ENCODE results near the gene ATP11C.
"Not testable (repeated sequence)": the region's sequence is repeated elsewhere in the genome, so short reads cannot be mapped to it uniquely, and the experiment has no call there.

Gene ATP11C

GRCh38 chrX:139844163-139844562 lies 88.7 kb downstream of the ATP11C start:
- Histone ChIP-seq H2BK120ac (ENCODE audit: insufficient read depth, low read length, poor library complexity) (no peak overlapping the region), H4K12ac (ENCODE audit: low read depth, low read length) (no peak overlapping the region), H3K18ac (ENCODE audit: low read length) (no peak overlapping the region), H4K8ac (ENCODE audit: low read depth, low read length) (no peak overlapping the region), H2BK5ac (ENCODE audit: low read depth, low read length, poor library complexity) (no peak overlapping the region), H3K14ac (ENCODE audit: low read length) (no peak overlapping the region), H3K4ac (ENCODE audit: low read depth, low read length) (no peak overlapping the region), H3K9ac (ENCODE audit: low read length) (no peak overlapping the region), H3K4me3 (ENCODE audit: low read depth, low read length) (no peak overlapping the region), H2AK5ac (ENCODE audit: low read length) (no peak overlapping the region), H3K27ac (ENCODE audit: low read depth, low read length) (no peak overlapping the region), H2AFZ (ENCODE audit: insufficient read depth, low read length, poor library complexity) (no peak overlapping the region), H3K4me2 (ENCODE audit: low read length) (no peak overlapping the region), H3K79me2 (ENCODE audit: control insufficient read depth, insufficient read depth, low read length, poor library complexity) (no peaks in the 10 kb centered on the region), H3K4me1 (ENCODE audit: control insufficient read depth in 1 of 2, insufficient read depth in 2 of 2, low read length in 2 of 2) (no peaks in the 10 kb centered on the region), H2BK12ac (ENCODE audit: low read length) (no peak overlapping the region), H4K91ac (ENCODE audit: low read depth, low read length) (no peak overlapping the region), H3K9me3 (ENCODE audit: insufficient read depth, low read depth, low read length) (no peaks in the 10 kb centered on the region), H3K27me3 (ENCODE audit: insufficient read depth, low read length) (no peaks in the 10 kb centered on the region), H3K79me1 (ENCODE audit: low read length) (no peaks in the 10 kb centered on the region), H3K23ac (ENCODE audit: low read length) (no peak overlapping the region), H3K36me3 (ENCODE audit: control insufficient read depth in 1 of 2, insufficient read depth in 2 of 2, low read length in 2 of 2) (no peaks in the 10 kb centered on the region)
- WGBS (ENCODE audit: extremely low coverage, insufficient coverage, insufficient read length): no CpG with 5 or more reads among the region's 2 CpGs
- DNase-seq: no peak

- Histone ChIP-seq H3K9ac (ENCODE audit: low read length) (no peak overlapping the region), H2AK5ac (ENCODE audit: low read length) (no peak overlapping the region), H3K23ac (ENCODE audit: low read length) (no peak overlapping the region), H3K36me3 (ENCODE audit: control insufficient read depth in 1 of 2, insufficient read depth in 2 of 2, low read length in 2 of 2) (no peaks in the 10 kb centered on the region), H2BK12ac (ENCODE audit: low read length) (no peak overlapping the region), H3K14ac (ENCODE audit: low read length) (no peak overlapping the region), H3K27ac (ENCODE audit: low read depth, low read length) (no peak overlapping the region), H3K4me2 (ENCODE audit: low read length) (no peak overlapping the region), H3K27me3 (ENCODE audit: insufficient read depth, low read length) (no peaks in the 10 kb centered on the region), H3K4me1 (ENCODE audit: control insufficient read depth in 1 of 2, insufficient read depth in 2 of 2, low read length in 2 of 2) (no peaks in the 10 kb centered on the region), H3K79me1 (ENCODE audit: low read length) (no peaks in the 10 kb centered on the region), H3K9me3 (ENCODE audit: insufficient read depth, low read depth, low read length) (no peaks in the 10 kb centered on the region), H4K12ac (ENCODE audit: low read depth, low read length) (no peak overlapping the region), H3K18ac (ENCODE audit: low read length) (no peak overlapping the region), H2BK120ac (ENCODE audit: insufficient read depth, low read length, poor library complexity) (no peak overlapping the region), H4K91ac (ENCODE audit: low read depth, low read length) (no peak overlapping the region), H2BK5ac (ENCODE audit: low read depth, low read length, poor library complexity) (no peak overlapping the region), H3K4ac (ENCODE audit: low read depth, low read length) (no peak overlapping the region), H3K79me2 (ENCODE audit: control insufficient read depth, insufficient read depth, low read length, poor library complexity) (no peaks in the 10 kb centered on the region), H3K4me3 (ENCODE audit: low read depth, low read length) (no peak overlapping the region), H2AFZ (ENCODE audit: insufficient read depth, low read length, poor library complexity) (no peak overlapping the region), H4K8ac (ENCODE audit: low read depth, low read length) (no peak overlapping the region)
- DNase-seq: no peak
- no CpG with 5 or more reads among the region's 8 CpGs for WGBS (ENCODE audit: extremely low coverage, insufficient coverage, insufficient read length)
These were observed 90.3 kb downstream of the ATP11C start for GRCh38 chrX:139842326-139843185.

GRCh38 chrX:139836335-139836734 lies 96.5 kb downstream of the ATP11C start:
- H3K4me1 ChIP-seq (ENCODE audit: control insufficient read depth in 1 of 2, insufficient read depth in 2 of 2, low read length in 2 of 2); H3K4me2 ChIP-seq (ENCODE audit: low read length); H3K23ac ChIP-seq (ENCODE audit: low read length); H3K4me3 ChIP-seq (ENCODE audit: low read depth, low read length); H3K79me2 ChIP-seq (ENCODE audit: control insufficient read depth, insufficient read depth, low read length, poor library complexity); H3K9ac ChIP-seq (ENCODE audit: low read length); H4K12ac ChIP-seq (ENCODE audit: low read depth, low read length); H3K9me3 ChIP-seq (ENCODE audit: insufficient read depth, low read depth, low read length); H2BK120ac ChIP-seq (ENCODE audit: insufficient read depth, low read length, poor library complexity); H3K18ac ChIP-seq (ENCODE audit: low read length); H3K4ac ChIP-seq (ENCODE audit: low read depth, low read length); H3K36me3 ChIP-seq (ENCODE audit: control insufficient read depth in 1 of 2, insufficient read depth in 2 of 2, low read length in 2 of 2); H2BK5ac ChIP-seq (ENCODE audit: low read depth, low read length, poor library complexity); H3K79me1 ChIP-seq (ENCODE audit: low read length); H3K27me3 ChIP-seq (ENCODE audit: insufficient read depth, low read length); H4K8ac ChIP-seq (ENCODE audit: low read depth, low read length); H3K27ac ChIP-seq (ENCODE audit: low read depth, low read length); H3K14ac ChIP-seq (ENCODE audit: low read length); H4K91ac ChIP-seq (ENCODE audit: low read depth, low read length); H2AK5ac ChIP-seq (ENCODE audit: low read length); DNase-seq; H2BK12ac ChIP-seq (ENCODE audit: low read length); H2AFZ ChIP-seq (ENCODE audit: insufficient read depth, low read length, poor library complexity): not testable (repeated sequence)
- WGBS (ENCODE audit: extremely low coverage, insufficient coverage, insufficient read length): no CpG with 5 or more reads among the region's 5 CpGs

GRCh38 chrX:139834879-139835278 lies 98.0 kb downstream of the ATP11C start:
- H3K27me3 ChIP-seq (ENCODE audit: insufficient read depth, low read length): no peaks in the 10 kb centered on the region
- H2BK5ac ChIP-seq (ENCODE audit: low read depth, low read length, poor library complexity): no peak overlapping the region
- H3K9ac ChIP-seq (ENCODE audit: low read length): no peak overlapping the region

More at GRCh38 chrX:139834879-139835278, 98.0 kb downstream of the ATP11C start:
- H4K91ac ChIP-seq (ENCODE audit: low read depth, low read length): no peak overlapping the region
- H2AK5ac ChIP-seq (ENCODE audit: low read length): no peak overlapping the region
- no peak overlapping the region for H3K27ac ChIP-seq (ENCODE audit: low read depth, low read length)
- no peak overlapping the region for H3K4me3 ChIP-seq (ENCODE audit: low read depth, low read length)
- no peak for DNase-seq
- no peak overlapping the region for H3K4me2 ChIP-seq (ENCODE audit: low read length)
- H3K79me1 ChIP-seq (ENCODE audit: low read length): no peaks in the 10 kb centered on the region
- no peaks in the 10 kb centered on the region for H3K9me3 ChIP-seq (ENCODE audit: insufficient read depth, low read depth, low read length)
- no peak overlapping the region for H2BK120ac ChIP-seq (ENCODE audit: insufficient read depth, low read length, poor library complexity)
- no peak overlapping the region for H4K8ac ChIP-seq (ENCODE audit: low read depth, low read length)
- no peaks in the 10 kb centered on the region for H3K36me3 ChIP-seq (ENCODE audit: control insufficient read depth in 1 of 2, insufficient read depth in 2 of 2, low read length in 2 of 2)
- no peak overlapping the region for H3K23ac ChIP-seq (ENCODE audit: low read length)
- H3K18ac ChIP-seq (ENCODE audit: low read length): no peak overlapping the region
- no peaks in the 10 kb centered on the region for H3K79me2 ChIP-seq (ENCODE audit: control insufficient read depth, insufficient read depth, low read length, poor library complexity)
- H3K14ac ChIP-seq (ENCODE audit: low read length): no peak overlapping the region
- no peak overlapping the region for H4K12ac ChIP-seq (ENCODE audit: low read depth, low read length)
- H2AFZ ChIP-seq (ENCODE audit: insufficient read depth, low read length, poor library complexity): no peak overlapping the region
- no peak overlapping the region for H2BK12ac ChIP-seq (ENCODE audit: low read length)
- no peak overlapping the region for H3K4ac ChIP-seq (ENCODE audit: low read depth, low read length)
- H3K4me1 ChIP-seq (ENCODE audit: control insufficient read depth in 1 of 2, insufficient read depth in 2 of 2, low read length in 2 of 2): no peaks in the 10 kb centered on the region
